HCT116 (cell line): ENCODE results near the gene FNDC7. TPM values are rescaled to one million over a fixed set of nuclear protein-coding genes. Genes with fewer than 3 reads are reported as not detected.

ENCODE experiments used
- ATAC-seq: fragments of 200-7000 bp; cut with Tn5 transposase; 2 replicates; pipeline ENCODE4 v1.9.1; 2020; ENCODE audit warnings: mild to moderate bottlenecking, moderate library complexity
- BruUV-seq: library from RNA; stranded (reverse); fragments of 400-500 nt; replicated peaks from 2 replicates; lab custom pipeline; 2021; lab: Mats Ljungman, UMichigan
- CTCF ChIA-PET: fragments of 300-600 bp; sonication (Branson Sonifier 250); formaldehyde crosslinking; loops from one replicate; lab custom pipeline; 2021; ENCODE audit warnings: antibody characterized with exemption; lab: Charles Lee
- POLR2A ChIA-PET: fragments of 300-600, 350-600 bp; sonication (Branson Sonifier 250); formaldehyde crosslinking; loops from one replicate; lab custom pipeline; 2021; ENCODE audit warnings: antibody characterized with exemption; lab: Charles Lee
- RAD21 ChIA-PET, 2 experiments: fragments of 300-600 bp; sonication (Branson Sonifier 250); formaldehyde crosslinking; loops; one replicate each; lab custom pipeline; 2023; ENCODE audit warnings: low total read pairs in 2 of 2; ENCODE audit not compliant: uncharacterized antibody in 2 of 2, unreplicated experiment in 2 of 2, low non-redundant PET in 1 of 2; lab: Charles Lee
- DNase-seq: peaks from one replicate; pipeline ENCODE4 v3.0.0-alpha.2; 2010; ENCODE audit warnings: low read depth, low spot score
- H2AFZ ChIP-seq: fragments of 200-600 bp; shearing (Covaris generic), sonication (generic); 2 replicates; pipeline ENCODE4 v1.6.1; 2017; ENCODE audit warnings: low read depth, mixed run types, mixed read lengths, antibody characterized with exemption, low read length; ENCODE audit not compliant: poor library complexity, severe bottlenecking
- H3K27ac ChIP-seq: 2 replicates; pipeline ENCODE4 v1.5.1; 2012; ENCODE audit warnings: low read depth, low read length
- H3K27me3 ChIP-seq: fragments of 200-600 bp; sonication (generic); 2 replicates; pipeline ENCODE4 v1.6.1; 2016; ENCODE audit warnings: mixed run types, low read length, mixed read lengths; ENCODE audit not compliant: insufficient read depth
- H3K36me3 ChIP-seq, 2 experiments: fragments of 200-500 bp in 1 of 2; fragments of 200-600 bp in 1 of 2; sonication (Bioruptor generic) in 1 of 2; sonication (generic) in 1 of 2; 2 replicates each; pipeline versions ENCODE4 v1.5.1 to v1.6.1; 2014 to 2016; ENCODE audit warnings: low read length in 2 of 2, inconsistent platforms in 1 of 2, mixed read lengths in 1 of 2, mixed run types in 1 of 2; ENCODE audit not compliant: insufficient read depth in 2 of 2, control insufficient read depth in 1 of 2
- H3K4me1 ChIP-seq, 2 experiments: fragments of 200-600 bp in 1 of 2; sonication (generic) in 1 of 2; 2 replicates each; pipeline versions ENCODE4 v1.5.1 to v1.6.1; 2012 to 2017; ENCODE audit warnings: low read length in 2 of 2, inconsistent platforms in 1 of 2, mild to moderate bottlenecking in 1 of 2, mixed read lengths in 1 of 2, mixed run types in 1 of 2, moderate library complexity in 1 of 2; ENCODE audit not compliant: insufficient read depth in 2 of 2, control insufficient read depth in 1 of 2
- H3K4me2 ChIP-seq: fragments of 200-600 bp; sonication (generic); 2 replicates; pipeline ENCODE4 v1.6.1; 2017; ENCODE audit warnings: mixed run types, low read length, mixed read lengths
- H3K4me3 ChIP-seq, 2 experiments: fragments of 200-600 bp in 1 of 2; sonication (generic) in 1 of 2; replicated peaks in 1 of 2; 2 replicates each; pipeline ENCODE4 v1.5.1; 2011 to 2016; ENCODE audit warnings: low read length in 2 of 2, control low read depth in 1 of 2, low read depth in 1 of 2, mild to moderate bottlenecking in 1 of 2, mixed read lengths in 1 of 2, mixed run types in 1 of 2
- H3K79me2 ChIP-seq: fragments of 200-600 bp; sonication (generic); 2 replicates; pipeline ENCODE4 v1.6.1; 2017; ENCODE audit warnings: mild to moderate bottlenecking, mixed run types, low read length, moderate library complexity, mixed read lengths; ENCODE audit not compliant: insufficient read depth
- H3K9ac ChIP-seq: fragments of 200-600 bp; sonication (generic); 2 replicates; pipeline ENCODE4 v1.6.1; 2016; ENCODE audit warnings: low read length, mixed read lengths
- H3K9me2 ChIP-seq: fragments of 200-600 bp; sonication (generic), shearing (Covaris generic); 2 replicates; pipeline ENCODE4 v1.6.1; 2017; ENCODE audit warnings: mixed run types, mild to moderate bottlenecking, moderate library complexity; ENCODE audit not compliant: insufficient read depth
- H3K9me3 ChIP-seq, 2 experiments: fragments of 200-500 bp in 1 of 2; fragments of 200-600 bp in 1 of 2; sonication (Bioruptor generic) in 1 of 2; sonication (generic) in 1 of 2; 2 replicates each; pipeline ENCODE4 v1.6.1; 2014 to 2017; ENCODE audit warnings: low read length in 2 of 2, mixed read lengths in 2 of 2, inconsistent platforms in 1 of 2, low read depth in 1 of 2, mild to moderate bottlenecking in 1 of 2, mixed run types in 1 of 2, moderate library complexity in 1 of 2; ENCODE audit not compliant: control insufficient read depth in 1 of 2, insufficient read depth in 1 of 2
- H4K20me1 ChIP-seq: fragments of 200-600 bp; sonication (generic), shearing (Covaris generic); 2 replicates; pipeline ENCODE4 v1.6.1; 2017; ENCODE audit warnings: mixed run types, mild to moderate bottlenecking, moderate library complexity; ENCODE audit not compliant: insufficient read depth
- CEBPB ChIP-seq: IDR thresholded peaks from 2 replicates; pipeline ENCODE4 v1.6.1; 2012; ENCODE audit warnings: low read depth
- EGR1 ChIP-seq: IDR thresholded peaks from 2 replicates; pipeline ENCODE4 v1.6.1; 2012; ENCODE audit warnings: low read depth
- ELF1 ChIP-seq: IDR thresholded peaks from 2 replicates; pipeline ENCODE4 v1.6.1; 2012; ENCODE audit warnings: low read depth, borderline replicate concordance
- EZH2 ChIP-seq: fragments of 200-600 bp; sonication (generic); IDR thresholded peaks from 2 replicates; pipeline ENCODE4 v1.6.1; 2017; ENCODE audit warnings: antibody characterized with exemption, mixed run types
- EZH2phosphoT487 ChIP-seq: fragments of 200-600 bp; IDR thresholded peaks from 2 replicates; pipeline ENCODE4 v1.6.1; 2018; ENCODE audit warnings: antibody characterized with exemption, borderline replicate concordance
- POLR2A ChIP-seq: IDR thresholded peaks from 2 replicates; pipeline ENCODE4 v1.7.0; 2011; ENCODE audit warnings: borderline replicate concordance; ENCODE audit not compliant: insufficient read depth, insufficient read length; ENCODE audit errors: extremely low read depth
- RAD21 ChIP-seq: IDR thresholded peaks from 2 replicates; pipeline ENCODE4 v1.6.1; 2012; ENCODE audit warnings: low read depth, mild to moderate bottlenecking
- SIN3A ChIP-seq: IDR thresholded peaks from 2 replicates; pipeline ENCODE4 v1.6.1; 2012; ENCODE audit warnings: low read depth
- SRF ChIP-seq: IDR thresholded peaks from 2 replicates; pipeline ENCODE4 v1.6.1; 2012; ENCODE audit warnings: low read depth
- TCF7L2 ChIP-seq: IDR thresholded peaks from 2 replicates; pipeline ENCODE4 v1.7.0; 2011; ENCODE audit warnings: borderline replicate concordance, inconsistent platforms; ENCODE audit not compliant: insufficient read depth, insufficient read length; ENCODE audit errors: extremely low read depth
- ZBTB33 ChIP-seq: IDR thresholded peaks from 2 replicates; pipeline ENCODE4 v1.6.1; 2011; ENCODE audit warnings: mild to moderate bottlenecking, low read length, moderate library complexity; ENCODE audit not compliant: insufficient replicate concordance; ENCODE audit errors: extremely low read depth
- ZFX ChIP-seq: fragments of 450-650 bp; IDR thresholded peaks from 2 replicates; pipeline ENCODE4 v1.6.1; 2017
- intact Hi-C: fragments of 100-400 bp; cut with micrococcal nuclease; formaldehyde crosslinking; loops from 2 replicates; pipeline ENCODE4 v1.10.0; 2022
- total RNA-seq: library from RNA; stranded (reverse); gene quantifications from one replicate; pipeline ENCODE4 v1.2.1, GENCODE V29; 2021; ENCODE audit not compliant: unreplicated experiment
- TF ChIP-seq, protein P1 (sequence below): IDR thresholded peaks from 2 replicates; pipeline ENCODE4 v1.6.1; 2012

The FNDC7 gene
- total RNA-seq, 1 experiment from 2014 or later = 0.10 TPM

GRCh38 chr1:108747898-108748297, 35.2 kb downstream of the FNDC7 start:
- POLR2A ChIA-PET = no interaction called here
- H3K4me3 ChIP-seq = peak overlapping the region; percentile 65 to 89
- H3K9me3 ChIP-seq = no peaks in the 10 kb centered on the region
- no peaks in the 10 kb centered on the region for H3K36me3 ChIP-seq
- peaks cover 15% of the 10 kb centered on the region for H3K79me2 ChIP-seq
- H3K9ac ChIP-seq = peak overlapping the region; percentile 82
- no peaks in the 10 kb centered on the region for H3K27me3 ChIP-seq
- H3K4me2 ChIP-seq = peak overlapping the region; percentile 77
- peaks cover 3 to 12% of the 10 kb centered on the region in 2 experiments; a peak in 3 of 4 replicates for H3K4me1 ChIP-seq
- H2AFZ ChIP-seq = no peak overlapping the region
- DNase-seq = no peak
- TF ChIP-seq CEBPB = no peak
- TF ChIP-seq EGR1 = no peak
- TF ChIP-seq POLR2A = no peak
- no peak for TF ChIP-seq TCF7L2
- TF ChIP-seq RAD21 = no peak
- no peak for TF ChIP-seq ZBTB33
- TF ChIP-seq, all 23 proteins: peak for 0
- no peaks in the 10 kb centered on the region for H4K20me1 ChIP-seq
- H3K27ac ChIP-seq = no peak overlapping the region
- no peak for ATAC-seq
- no peaks in the 10 kb centered on the region for H3K9me2 ChIP-seq
- BruUV-seq = no TSS peak
- CTCF ChIA-PET = no interaction called here
- intact Hi-C loops = loop anchor here (5.0 kb wide), 1 partner anchor 56 kb away; the partner anchor contains the start of gene PRPF38B
- RAD21 ChIA-PET = no interaction called here

- BruUV-seq = no TSS peak
- Histone ChIP-seq H3K4me3 (no peak overlapping the region), H3K79me2 (peaks cover 15% of the 10 kb centered on the region), H3K9me3 (no peaks in the 10 kb centered on the region), H4K20me1 (no peaks in the 10 kb centered on the region), H3K4me1 (peaks cover 3 to 12% of the 10 kb centered on the region in 2 experiments; a peak in 3 of 4 replicates), H3K9ac (no peak overlapping the region), H3K9me2 (no peaks in the 10 kb centered on the region), H3K36me3 (no peaks in the 10 kb centered on the region), H3K27me3 (no peaks in the 10 kb centered on the region), H3K27ac (no peak overlapping the region), H2AFZ (no peak overlapping the region), H3K4me2 (no peak overlapping the region)
- ChIA-PET POLR2A (no interaction called here), RAD21 (no interaction called here), CTCF (no interaction called here)
- no peak for ATAC-seq
- no peak for DNase-seq
- intact Hi-C loops = loop anchor here (5.0 kb wide), 1 partner anchor 57 kb away; the partner anchor contains the start of gene PRPF38B
- no peak for TF ChIP-seq RAD21
- TF ChIP-seq, protein P1, sequence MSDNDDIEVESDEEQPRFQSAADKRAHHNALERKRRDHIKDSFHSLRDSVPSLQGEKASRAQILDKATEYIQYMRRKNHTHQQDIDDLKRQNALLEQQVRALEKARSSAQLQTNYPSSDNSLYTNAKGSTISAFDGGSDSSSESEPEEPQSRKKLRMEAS = no peak
- no peak for TF ChIP-seq SIN3A
- no peak for TF ChIP-seq ZFX
- TF ChIP-seq TCF7L2 = no peak
- TF ChIP-seq EZH2phosphoT487 = no peak
- no peak for TF ChIP-seq SRF
- TF ChIP-seq ELF1 = no peak
- TF ChIP-seq EZH2 = no peak
- TF ChIP-seq POLR2A = no peak
These were observed 36.4 kb downstream of the FNDC7 start for GRCh38 chr1:108749081-108749480.
